T-helper 1 cell treated with Interleukin-12 subunit alpha and Interleukin-12 subunit beta and Interleukin-4 antibody, amounts not matched to agents 30 ng/mL and 1 ng/mL, for 36 hours (primary cell): ENCODE results near the gene OSBPL6. TPM values are rescaled to one million over a fixed set of nuclear protein-coding genes. Genes with fewer than 3 reads are reported as not detected.

Source experiments
- intact Hi-C: fragments of 100-400 bp; cut with micrococcal nuclease; formaldehyde crosslinking; loops from one replicate; pipeline ENCODE4 v1.15.1; 2024
- total RNA-seq: library from RNA; stranded (reverse); gene quantifications from 2 replicates; pipeline ENCODE4 v1.2.3, GENCODE V29; 2022

OSBPL6 gene
- total RNA-seq, 1 donor from 2014 or later, result 1.7 TPM

- intact Hi-C loops, result no loop called here
Observed at GRCh38 chr2:178269438-178270224, 75.3 kb downstream of the OSBPL6 start.

GRCh38 chr2:178270338-178270737, 76.0 kb downstream of the OSBPL6 start:
- intact Hi-C loops, result no loop called here

- intact Hi-C loops, result no loop called here
Observed at GRCh38 chr2:178271094-178271493, 76.8 kb downstream of the OSBPL6 start.

- intact Hi-C loops, result no loop called here
Observed at GRCh38 chr2:178271629-178272333, 77.5 kb downstream of the OSBPL6 start.

GRCh38 chr2:178273787-178274360, 79.6 kb downstream of the OSBPL6 start:
- intact Hi-C loops, result no loop called here

GRCh38 chr2:178275600-178275999, 81.3 kb downstream of the OSBPL6 start:
- intact Hi-C loops, result no loop called here

- intact Hi-C loops, result no loop called here
Observed at GRCh38 chr2:178277741-178278197, 83.5 kb downstream of the OSBPL6 start.

GRCh38 chr2:178279142-178279541, 84.8 kb downstream of the OSBPL6 start:
- intact Hi-C loops, result no loop called here

- intact Hi-C loops, result loop anchor here (1.0 kb wide), 5 partner anchors 88 to 296 kb away; no protein-coding TSS in a partner anchor
Observed at GRCh38 chr2:178279636-178280035, 85.3 kb downstream of the OSBPL6 start.

GRCh38 chr2:178280244-178280852, 86.0 kb downstream of the OSBPL6 start:
- intact Hi-C loops, result loop anchor here (1.0 kb wide), 5 partner anchors 89 to 297 kb away; no protein-coding TSS in a partner anchor

GRCh38 chr2:178282075-178282815, 87.9 kb downstream of the OSBPL6 start:
- intact Hi-C loops, result no loop called here

- intact Hi-C loops, result no loop called here
Observed at GRCh38 chr2:178283341-178283918, 89.1 kb downstream of the OSBPL6 start.

- intact Hi-C loops, result no loop called here
Observed at GRCh38 chr2:178284613-178285286, 90.4 kb downstream of the OSBPL6 start.

GRCh38 chr2:178285287-178285615, 90.9 kb downstream of the OSBPL6 start:
- intact Hi-C loops, result no loop called here

GRCh38 chr2:178286636-178287035, 92.3 kb downstream of the OSBPL6 start:
- intact Hi-C loops, result no loop called here

GRCh38 chr2:178287652-178288344, 93.5 kb downstream of the OSBPL6 start:
- intact Hi-C loops, result no loop called here

GRCh38 chr2:178291703-178292102, 97.4 kb downstream of the OSBPL6 start:
- intact Hi-C loops, result no loop called here

- intact Hi-C loops, result no loop called here
Observed at GRCh38 chr2:178292586-178292985, 98.3 kb downstream of the OSBPL6 start.

- intact Hi-C loops, result no loop called here
Observed at GRCh38 chr2:178295115-178295514, 100.8 kb downstream of the OSBPL6 start.

- intact Hi-C loops, result no loop called here
Observed at GRCh38 chr2:178295906-178296305, 101.6 kb downstream of the OSBPL6 start.
